Measurements from ENCODE around the gene PRKCZ.

DNA sequence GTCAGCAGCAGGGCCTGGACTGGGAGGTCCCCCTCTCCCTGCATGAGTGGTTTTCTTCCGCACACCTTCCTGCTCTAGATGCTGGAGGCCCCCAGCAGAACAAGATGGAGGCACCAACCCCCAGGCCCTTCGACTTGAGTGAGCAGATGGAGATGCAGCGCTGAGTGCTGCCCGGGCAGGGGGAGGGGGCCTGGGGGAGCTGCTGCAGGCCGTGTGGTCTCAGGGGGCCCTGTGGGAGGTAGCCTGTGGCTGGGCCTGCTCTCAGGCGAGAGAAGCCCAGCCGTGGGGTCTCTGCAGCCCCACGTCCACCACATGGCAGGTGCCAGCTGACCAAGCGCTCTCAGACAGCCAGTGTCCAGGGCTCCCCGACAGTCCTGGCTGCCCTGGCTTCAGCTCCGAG, 145.6 kb downstream of the PRKCZ start:
- TF ChIP-seq, protein P1, sequence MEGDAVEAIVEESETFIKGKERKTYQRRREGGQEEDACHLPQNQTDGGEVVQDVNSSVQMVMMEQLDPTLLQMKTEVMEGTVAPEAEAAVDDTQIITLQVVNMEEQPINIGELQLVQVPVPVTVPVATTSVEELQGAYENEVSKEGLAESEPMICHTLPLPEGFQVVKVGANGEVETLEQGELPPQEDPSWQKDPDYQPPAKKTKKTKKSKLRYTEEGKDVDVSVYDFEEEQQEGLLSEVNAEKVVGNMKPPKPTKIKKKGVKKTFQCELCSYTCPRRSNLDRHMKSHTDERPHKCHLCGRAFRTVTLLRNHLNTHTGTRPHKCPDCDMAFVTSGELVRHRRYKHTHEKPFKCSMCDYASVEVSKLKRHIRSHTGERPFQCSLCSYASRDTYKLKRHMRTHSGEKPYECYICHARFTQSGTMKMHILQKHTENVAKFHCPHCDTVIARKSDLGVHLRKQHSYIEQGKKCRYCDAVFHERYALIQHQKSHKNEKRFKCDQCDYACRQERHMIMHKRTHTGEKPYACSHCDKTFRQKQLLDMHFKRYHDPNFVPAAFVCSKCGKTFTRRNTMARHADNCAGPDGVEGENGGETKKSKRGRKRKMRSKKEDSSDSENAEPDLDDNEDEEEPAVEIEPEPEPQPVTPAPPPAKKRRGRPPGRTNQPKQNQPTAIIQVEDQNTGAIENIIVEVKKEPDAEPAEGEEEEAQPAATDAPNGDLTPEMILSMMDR (conservative IDR thresholded peaks at IDR 0.05; ENCODE audit: low read depth, low read length): no peak
- TF ChIP-seq MXI1 (IDR thresholded peaks at IDR 0.05; ENCODE audit: borderline replicate concordance, low read depth, low read length): no peak
